HG02973 (cell line): ENCODE results near the gene NHERF1.

ENCODE experiments used
- ATAC-seq: cut with Tn5 transposase; IDR thresholded peaks from one replicate; pipeline ENCODE4 v1.9.1; 2021; ENCODE audit warnings: moderate library complexity; ENCODE audit not compliant: unreplicated experiment

NHERF1 gene

DNA sequence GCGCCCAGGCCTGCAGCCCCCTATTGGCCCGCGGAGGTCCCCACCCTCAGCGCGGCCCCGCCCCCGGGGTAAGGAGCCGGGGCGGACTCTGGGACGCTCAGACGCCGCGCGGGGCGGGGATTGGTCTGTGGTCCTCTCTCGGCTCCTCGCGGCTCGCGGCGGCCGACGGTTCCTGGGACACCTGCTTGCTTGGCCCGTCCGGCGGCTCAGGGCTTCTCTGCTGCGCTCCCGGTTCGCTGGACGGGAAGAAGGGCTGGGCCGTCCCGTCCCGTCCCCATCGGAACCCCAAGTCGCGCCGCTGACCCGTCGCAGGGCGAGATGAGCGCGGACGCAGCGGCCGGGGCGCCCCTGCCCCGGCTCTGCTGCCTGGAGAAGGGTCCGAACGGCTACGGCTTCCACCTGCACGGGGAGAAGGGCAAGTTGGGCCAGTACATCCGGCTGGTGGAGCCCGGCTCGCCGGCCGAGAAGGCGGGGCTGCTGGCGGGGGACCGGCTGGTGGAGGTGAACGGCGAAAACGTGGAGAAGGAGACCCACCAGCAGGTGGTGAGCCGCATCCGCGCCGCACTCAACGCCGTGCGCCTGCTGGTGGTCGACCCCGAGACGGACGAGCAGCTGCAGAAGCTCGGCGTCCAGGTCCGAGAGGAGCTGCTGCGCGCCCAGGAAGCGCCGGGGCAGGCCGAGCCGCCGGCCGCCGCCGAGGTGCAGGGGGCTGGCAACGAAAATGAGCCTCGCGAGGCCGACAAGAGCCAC lies at the start of gene NHERF1:
Gene NHERF1, plus strand, starts transcription at position 100 of the 750 bp plus-strand sequence. Its CDS starts 219 bp downstream, at position 319.
- peak; percentile 14 for ATAC-seq

DNA sequence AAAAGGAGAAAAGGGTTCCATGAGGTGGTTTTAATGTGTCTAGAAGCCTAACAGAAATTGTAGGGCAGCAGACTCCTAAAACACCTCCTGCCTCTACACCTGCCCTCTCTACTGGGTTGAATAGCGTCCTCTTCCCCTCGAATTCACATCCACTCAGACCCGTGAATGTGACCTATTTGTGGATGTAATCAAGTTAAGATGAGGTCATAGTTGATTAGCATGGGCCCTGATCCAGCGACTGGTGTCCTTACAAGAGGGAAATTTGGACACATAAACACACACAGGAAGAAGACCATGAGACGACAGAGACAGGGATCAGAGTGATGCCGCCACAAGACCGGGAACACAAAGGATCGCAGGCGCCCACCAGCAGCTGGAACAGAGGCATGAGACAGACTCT lies 49.2 kb upstream of the NHERF1 start:
- ATAC-seq, result no peak

DNA sequence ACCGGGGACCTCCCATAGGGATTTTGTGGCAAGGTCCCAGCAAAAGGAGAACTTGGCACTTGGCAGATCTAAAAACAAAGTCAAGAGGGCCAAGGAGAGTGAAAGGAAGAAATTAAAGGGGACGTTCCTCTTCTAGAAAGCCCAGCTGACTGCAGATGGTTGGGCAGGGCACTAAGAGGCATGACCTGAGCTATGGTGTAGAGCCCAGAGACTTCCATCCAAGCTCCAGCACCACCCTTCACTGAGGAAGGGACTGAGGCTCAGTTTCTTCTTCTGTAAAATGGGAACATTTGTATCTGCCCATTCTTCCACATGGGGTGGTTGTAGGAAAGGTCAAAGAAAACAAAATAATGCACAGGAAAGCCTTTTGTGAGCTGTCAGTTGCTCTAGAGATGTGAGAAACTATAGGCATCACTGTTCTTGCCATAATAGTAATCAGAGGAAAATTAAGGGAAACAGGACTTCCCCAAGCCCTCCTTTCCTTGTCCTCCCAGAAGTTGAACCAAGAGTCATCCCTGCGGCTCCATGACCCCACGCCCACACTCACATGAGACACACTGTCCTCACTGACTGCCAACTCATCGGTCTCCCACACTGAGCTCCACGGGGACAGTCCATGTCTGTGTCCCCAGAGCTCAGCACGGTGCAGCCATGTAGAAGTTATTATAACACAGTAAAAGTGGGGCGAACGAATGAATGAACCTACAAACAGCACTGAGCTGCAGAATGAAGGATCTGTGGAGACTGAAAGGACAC lies 46.1 kb upstream of the NHERF1 start:
- no peak for ATAC-seq

DNA sequence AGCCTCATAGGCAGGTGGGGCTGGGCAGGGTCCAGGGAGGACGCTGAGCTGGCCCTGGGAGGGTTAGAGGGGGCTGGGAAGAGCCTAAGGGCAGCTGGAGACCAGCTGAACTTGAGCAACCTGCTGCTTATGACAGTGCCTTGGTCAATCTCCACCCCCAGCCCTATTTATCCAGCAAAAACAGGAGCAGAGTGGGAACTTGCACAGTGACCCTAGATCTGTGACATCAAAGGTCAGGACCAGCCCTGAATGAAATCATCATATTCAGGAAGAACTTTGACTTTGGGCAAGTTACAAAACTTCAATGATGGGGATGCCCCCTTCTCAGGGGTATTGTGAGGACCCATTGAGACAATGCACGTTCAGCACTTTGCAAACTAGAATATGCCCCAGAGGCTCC lies 45.1 kb upstream of the NHERF1 start:
- no peak for ATAC-seq

DNA sequence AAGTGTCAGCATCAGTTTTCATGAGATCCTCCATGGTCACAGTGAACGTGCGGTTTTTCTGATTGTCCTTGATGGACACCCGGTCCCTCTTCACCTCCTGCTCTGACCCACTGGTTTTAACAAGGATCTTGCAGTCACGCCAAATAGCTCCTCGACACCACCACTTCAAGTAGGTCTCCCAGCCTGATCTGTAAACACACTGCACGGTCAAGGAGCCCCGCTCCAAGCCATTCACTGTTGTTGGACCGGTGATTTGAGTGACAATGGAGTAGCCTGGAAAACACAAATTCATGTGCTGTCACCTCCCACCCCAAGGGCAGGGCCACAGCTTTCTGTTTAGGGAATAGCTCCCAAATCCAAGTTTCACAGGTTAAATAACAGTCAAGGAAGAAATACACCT lies 43.9 kb upstream of the NHERF1 start:
- no peak for ATAC-seq

DNA sequence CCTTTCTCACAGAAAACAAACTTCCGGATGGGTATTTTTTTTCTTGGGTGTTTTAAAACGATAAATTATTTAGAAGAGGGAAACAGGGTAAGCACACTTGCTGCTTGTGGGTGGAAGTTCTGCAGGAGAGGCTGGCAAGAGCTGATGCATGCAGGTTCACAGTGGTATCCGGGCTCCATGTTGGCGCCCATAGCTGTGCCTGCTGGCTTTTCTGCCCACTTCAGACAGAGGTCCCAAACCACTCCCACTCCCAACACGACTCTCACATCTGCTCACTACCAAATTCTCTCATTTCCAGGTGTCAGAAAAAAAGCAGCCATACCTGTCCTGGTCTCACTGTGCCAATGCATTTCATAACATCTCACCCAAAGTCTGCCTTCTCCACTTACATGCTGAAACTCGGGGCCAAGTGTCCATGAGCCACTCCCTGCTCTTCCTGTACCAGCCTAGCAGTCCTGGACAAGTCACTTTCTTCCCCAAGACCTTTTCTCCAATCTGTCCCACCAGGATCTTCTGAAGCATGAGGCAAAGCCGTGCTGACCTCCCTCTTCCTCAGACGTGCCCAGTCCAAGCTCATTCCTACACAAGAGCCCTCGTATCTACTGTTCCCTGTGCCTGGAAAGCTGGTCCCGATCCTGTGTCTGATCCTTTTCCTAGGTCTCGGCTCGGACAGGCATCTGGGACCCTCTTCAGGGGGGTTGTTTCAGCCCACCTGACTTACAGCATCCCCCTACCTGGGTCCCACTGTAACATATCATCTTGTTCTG lies 37.2 kb upstream of the NHERF1 start:
- no peak for ATAC-seq

DNA sequence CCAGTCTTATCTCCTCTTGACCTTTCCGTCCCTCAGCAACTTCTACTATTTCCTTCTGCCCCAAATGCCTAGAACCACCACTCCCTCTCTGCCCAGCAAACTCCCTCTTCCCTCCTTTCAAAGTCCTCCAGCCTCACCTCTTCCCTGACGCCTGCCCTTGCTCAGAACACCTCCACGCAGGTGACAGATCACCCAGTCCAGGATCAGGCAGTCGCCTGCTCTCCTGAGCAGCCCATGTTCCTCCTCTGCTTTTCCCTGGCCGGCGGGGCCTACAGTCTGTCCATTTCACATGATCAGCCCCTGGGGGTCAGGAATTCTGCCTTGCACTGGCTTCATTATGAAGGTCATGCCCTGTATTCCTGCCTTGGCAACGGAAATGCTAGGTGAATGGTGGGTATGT lies 36.1 kb upstream of the NHERF1 start:
- no peak for ATAC-seq

DNA sequence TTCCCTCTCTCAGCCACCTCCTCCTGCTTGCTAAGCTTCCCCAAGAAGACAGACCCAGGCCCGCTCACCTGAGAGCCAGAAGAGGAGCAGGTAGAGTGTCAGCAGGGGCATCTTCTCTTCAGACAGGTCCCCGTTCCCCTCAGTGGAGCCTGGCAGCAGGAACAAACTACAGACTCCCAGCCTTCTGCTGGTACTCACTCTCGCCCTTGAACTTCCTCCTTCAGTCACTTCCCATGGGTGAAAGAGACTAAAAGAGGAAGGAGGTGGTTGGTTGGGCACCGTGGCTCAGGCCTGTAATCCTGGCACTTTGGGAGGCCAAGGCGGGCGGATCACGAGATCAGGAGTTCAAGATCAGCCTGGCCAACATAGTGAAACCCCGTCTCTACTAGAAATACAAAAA lies 35.7 kb upstream of the NHERF1 start, which contains the start of gene CD300LF:
Gene CD300LF, minus strand, starts transcription at position 168 of the 400 bp plus-strand sequence. Its CDS starts 57 bp downstream, at position 111.
- no peak for ATAC-seq

DNA sequence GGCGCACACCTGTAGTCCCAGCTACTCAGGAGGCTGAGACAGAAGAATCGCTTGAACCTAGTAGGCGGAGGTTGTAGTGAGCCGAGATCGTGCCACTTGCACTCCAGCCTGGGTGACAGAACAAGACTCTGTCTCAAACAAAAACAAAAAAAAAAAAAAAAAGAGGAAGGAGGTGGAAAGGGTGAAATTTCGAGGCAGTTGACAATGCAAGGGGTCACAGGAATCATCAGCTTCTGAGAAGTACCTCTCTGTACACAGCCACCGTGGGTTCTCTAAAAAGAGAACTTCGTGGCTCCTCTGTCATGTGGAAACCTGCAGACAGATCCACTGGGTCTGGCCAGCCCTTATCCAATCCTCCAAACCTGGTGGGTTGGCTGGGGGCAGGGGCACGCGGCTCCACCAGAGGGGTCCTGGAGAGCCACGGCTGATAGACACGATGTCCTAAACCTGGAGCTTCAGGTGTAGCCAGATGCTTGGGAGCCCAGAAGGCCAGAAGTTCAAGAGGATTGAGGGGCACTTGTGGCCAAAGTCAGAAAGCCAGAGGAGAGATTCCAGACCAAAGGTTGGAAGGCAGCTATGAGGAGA lies 35.2 kb upstream of the NHERF1 start:
- ATAC-seq, result no peak

DNA sequence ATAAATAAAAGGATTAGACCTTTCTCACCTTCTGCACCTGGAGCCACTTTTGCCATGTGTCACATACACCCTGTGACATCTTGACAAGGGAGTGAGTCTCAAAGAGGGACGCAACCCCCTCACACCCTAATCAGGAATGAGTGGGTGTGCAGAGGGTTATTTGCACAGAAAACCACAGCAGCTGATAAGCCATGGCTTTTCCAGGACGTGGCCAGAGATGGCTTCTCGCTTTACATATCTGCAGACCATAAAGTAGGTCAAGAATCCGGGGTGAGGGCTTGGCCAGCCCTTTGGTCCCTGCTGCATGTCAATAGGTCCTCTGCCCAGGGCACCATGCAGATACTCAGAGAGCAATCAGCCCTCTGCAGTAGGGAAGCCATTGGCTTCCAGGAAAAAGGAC lies 33.3 kb upstream of the NHERF1 start:
- no peak for ATAC-seq

DNA sequence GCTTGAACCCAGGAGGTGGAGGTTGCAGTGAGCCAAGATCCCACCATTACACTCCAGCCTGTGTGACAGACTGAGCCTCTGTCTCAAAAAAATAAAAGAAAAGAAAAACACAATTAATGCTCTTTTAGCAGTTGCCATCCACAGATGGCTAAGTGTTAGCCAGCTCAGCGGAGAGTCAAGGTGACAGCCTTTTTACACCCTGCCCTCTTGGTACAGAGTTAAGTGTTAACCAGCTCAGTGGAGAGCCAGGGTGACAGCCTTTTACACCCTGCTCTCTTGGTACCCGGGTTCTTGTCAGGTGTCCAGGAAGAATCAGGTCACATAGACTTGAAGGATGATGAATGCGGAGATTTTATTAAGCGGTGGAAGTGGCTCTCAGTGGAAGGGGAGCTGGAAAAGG lies 27.9 kb upstream of the NHERF1 start:
- ATAC-seq, result no peak

DNA sequence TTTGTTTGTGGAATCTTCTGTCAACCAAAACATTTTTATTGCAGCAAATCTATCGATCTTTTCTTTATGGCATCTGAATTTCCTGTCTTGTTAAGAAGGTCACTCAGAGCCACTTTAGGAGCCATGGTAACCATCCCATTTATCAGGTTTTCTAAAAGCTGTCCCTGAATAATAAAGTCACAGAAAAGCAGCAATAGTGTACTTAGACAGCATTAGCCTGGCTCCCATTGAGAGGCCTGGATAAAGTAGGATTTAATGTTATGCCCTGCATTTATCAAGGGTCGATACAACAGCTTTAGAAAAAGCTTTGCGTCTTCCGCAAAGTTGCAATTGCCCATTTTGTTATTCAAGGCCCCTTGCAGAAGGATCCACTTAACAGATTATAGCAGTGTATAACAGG lies 25.6 kb upstream of the NHERF1 start:
- no peak for ATAC-seq

DNA sequence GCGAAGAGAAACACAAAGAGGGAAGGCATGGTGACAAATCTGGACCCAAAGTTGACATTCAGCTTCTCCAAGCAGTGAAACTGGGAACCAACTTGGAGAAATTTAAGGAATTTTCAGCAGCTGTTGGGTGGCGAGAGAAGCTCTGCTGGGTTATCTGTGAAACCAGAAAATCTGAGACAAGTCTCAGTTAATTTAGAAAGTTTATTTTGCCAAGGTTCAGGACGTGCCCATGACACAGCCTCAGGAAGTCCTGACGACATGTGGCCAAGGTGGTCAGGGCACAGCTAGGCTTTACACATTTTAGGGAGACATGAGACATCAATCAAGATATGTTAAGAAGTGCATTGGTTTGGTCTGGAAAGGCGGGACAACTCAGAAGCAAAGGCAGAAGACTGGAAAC lies 24.5 kb upstream of the NHERF1 start:
- no peak for ATAC-seq

DNA sequence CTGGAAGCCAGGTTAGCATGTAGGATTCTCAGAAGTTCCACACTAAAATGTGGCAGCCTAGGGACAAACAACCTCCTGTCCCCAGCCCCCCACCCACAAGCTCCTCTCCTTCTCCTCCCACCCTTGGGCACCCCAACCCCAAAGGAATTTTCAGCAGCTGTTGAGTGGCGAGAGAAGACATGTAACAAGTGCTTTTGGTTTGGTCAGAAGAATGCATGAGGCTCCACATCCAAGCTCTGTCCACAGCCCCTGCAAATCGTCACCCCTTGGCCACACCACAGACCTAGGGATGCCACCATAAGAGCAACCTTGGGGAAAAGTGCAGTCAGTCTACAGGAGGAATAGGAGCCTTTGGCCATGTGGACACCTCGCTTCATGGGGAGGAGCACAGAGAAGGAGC lies 23.3 kb upstream of the NHERF1 start:
- no peak for ATAC-seq

DNA sequence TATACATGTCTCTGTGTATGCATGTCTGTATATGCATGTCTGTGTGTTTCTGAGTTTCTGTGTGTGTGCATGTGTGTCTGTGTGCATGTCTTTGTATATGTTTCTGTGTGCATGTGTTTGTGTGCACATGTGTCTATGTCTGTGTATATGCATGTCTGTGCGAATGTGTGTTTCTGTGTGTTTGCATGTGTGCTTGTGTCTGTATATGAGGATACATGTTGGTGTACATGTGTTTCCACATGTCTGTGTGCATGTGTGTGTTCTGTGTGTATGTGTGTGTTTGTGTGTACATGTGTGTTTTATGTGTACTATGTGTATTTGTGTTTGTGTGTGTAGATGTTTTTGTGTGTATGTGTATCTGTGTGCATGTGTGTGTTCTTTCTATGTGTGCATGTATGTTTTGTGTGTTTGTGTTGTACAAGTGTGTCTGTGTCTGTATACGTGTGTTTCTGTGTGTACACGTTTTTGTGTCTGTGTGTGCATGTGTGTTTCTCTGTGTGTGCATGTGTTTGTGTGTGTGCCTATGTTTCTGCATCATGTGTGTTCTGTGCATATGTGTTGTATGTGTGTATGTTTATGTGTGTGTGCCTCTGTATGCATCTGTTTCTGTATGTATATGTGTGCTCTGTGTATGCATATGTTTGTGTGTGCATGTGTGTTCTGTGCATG lies 20.3 kb upstream of the NHERF1 start:
- no peak for ATAC-seq

DNA sequence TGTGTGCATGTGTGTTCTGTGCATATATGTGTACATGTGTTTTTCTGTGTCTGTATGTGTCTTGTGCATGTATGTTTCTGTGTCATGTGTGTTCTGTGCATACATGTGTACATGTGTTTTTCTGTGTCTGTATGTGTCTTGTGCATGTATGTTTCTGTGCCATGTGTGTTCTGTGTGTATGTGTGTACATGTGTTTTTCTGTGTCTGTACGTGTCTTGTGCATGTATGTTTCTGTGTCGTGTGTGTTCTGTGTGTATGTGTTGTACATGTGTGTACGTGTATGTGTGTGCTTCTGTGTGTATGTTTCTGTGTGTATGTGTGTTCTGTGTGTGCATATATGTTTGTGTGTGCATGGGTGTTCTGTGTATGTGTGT lies 19.7 kb upstream of the NHERF1 start:
- ATAC-seq, result no peak

DNA sequence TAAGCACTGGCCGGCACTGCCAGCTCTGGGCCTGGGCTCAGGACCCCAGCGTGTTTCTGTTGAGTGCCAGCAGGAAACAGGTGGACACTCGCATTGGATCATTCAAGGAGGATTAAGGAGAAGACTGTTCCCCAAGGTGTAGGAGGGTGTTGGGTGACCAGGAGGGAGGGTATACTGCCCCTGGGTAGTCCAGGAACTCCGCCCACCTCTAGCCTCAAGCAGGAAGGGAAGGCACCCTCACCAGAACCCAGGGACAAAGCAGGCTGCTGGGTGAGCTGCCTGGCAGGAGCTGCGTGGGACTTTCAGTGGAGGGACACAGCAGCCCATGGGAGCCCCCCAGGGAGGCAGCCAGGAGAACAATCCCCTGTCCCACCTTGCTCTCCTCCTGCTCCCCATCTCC lies 19.1 kb upstream of the NHERF1 start:
- no peak for ATAC-seq

DNA sequence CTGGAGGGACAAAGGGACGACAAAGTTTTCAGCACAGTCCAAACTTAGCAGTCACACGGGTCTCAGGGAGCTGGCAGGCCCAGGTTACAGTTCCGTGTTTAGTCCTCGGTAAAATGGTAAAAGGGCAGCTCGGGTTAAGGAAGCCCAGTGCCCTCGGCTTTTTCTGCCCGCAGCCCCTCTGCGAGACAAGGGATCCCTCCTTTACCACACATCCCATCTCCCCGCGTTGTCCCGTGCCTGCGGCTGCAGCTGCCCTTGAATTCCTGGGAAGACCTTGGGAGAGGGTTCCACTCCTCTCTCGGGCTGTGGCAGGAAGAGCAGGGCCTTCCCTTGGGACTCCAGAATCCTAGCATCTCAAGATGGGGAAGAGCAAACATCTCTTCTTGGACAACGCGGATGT lies 18.6 kb upstream of the NHERF1 start:
- no peak for ATAC-seq

DNA sequence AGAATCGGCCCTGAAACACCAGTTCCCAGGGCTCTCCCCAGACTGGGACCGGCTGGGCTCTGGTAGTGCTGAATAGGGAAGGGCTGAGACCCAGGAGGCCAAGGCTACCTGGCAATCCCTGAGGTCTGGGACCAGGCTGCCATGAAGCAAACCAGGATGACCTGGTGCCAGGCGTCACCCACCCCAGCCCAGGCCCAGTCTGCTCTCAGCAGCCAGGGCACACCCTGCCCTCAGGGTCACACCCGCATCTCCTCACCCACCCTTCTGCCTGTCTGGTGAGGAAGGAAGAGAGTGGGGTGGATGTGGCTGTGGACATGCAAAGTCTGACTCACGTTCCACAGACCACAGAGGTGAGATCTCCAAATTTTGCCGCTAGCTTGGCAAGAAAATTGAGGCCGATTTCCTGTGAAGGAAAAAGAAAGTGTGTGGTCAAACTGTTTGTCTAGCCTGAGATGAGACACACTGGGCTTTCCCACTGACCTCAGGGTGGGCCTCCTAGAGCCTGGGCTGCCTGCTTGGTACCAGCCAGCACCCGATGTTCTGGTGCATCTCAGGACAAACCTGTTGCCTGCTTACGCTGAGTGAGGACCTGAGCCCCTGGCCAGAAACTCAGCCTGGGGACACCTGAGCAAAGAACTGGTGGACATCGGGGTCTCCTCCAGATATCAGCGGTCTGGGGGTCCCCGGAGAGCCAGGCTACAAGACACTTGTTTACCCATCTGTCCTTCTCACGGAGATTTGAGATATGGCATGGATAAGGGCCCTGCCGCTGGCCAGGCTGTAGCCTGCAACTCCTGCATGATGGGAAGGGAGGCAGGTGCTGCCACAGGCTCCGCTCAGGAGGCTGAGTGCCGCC lies 17.7 kb upstream of the NHERF1 start:
- no peak for ATAC-seq

DNA sequence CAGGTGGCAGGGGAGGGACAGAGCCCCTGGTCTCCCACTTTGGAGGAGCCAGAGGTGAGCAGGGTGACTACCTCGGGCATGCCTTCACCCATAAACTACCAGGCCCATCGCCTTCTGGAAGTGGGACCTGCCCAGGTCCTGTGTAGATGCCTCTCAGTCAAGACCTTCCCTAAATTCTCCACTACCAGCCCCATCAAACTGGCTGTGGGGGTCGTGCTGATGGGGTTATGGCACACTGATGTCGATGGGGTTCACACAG lies 17.2 kb upstream of the NHERF1 start:
- ATAC-seq, result no peak
